Measurements from ENCODE around the gene MRPL12.

Gene MRPL12

DNA sequence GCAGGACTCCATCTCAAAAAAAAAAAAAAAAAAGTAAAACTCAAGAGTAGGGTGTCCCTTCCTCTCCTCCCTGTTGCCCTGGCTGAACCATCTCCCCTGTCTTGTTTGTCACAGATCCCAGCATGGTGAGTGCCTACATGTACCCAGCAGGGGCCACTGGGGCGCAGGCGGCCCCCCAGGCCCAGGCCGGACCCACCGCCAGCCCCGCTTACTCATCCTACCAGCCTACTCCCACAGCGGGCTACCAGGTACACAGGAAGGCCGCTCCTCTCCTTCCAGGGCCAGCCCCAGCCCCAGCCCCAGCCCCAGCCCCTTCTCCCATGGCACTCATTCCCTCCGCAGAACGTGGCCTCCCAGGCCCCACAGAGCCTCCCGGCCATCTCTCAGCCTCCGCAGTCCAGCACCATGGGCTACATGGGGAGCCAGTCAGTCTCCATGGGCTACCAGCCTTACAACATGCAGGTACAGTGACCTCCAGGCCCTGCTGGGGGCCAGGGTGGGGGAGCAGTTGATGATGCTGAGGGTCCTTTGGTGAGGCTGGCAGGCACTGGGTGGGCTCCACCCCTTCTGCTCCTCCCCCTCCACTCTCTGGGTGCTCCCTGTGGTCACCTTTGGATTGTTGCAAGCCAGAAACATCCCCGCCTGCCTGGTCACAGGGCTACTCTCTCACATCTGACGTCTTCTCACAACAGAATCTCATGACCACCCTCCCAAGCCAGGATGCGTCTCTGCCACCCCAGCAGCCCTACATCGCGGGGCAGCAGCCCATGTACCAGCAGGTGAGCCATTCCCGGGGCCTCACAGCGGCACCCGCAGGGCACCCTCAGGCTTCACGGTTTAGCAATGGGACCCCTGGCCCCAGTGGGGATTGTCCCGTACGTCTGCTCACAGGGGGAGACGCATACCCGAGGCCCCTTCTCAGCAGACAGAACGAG, 2.5 kb upstream of the MRPL12 start:
- no peaks in the 10 kb centered on the region for H3K27me3 ChIP-seq
- DNase-seq = no peak
- H3K4me3 ChIP-seq (ENCODE audit: low read depth, low read length) = no peak overlapping the region
- no peaks in the 10 kb centered on the region for H3K9me3 ChIP-seq
- H3K4me1 ChIP-seq = no peaks in the 10 kb centered on the region
- no peak for TF ChIP-seq CTCF (IDR thresholded peaks at IDR 0.05; ENCODE audit: low read depth, low read length)
- H3K36me3 ChIP-seq = peaks cover 59% of the 10 kb centered on the region

DNA sequence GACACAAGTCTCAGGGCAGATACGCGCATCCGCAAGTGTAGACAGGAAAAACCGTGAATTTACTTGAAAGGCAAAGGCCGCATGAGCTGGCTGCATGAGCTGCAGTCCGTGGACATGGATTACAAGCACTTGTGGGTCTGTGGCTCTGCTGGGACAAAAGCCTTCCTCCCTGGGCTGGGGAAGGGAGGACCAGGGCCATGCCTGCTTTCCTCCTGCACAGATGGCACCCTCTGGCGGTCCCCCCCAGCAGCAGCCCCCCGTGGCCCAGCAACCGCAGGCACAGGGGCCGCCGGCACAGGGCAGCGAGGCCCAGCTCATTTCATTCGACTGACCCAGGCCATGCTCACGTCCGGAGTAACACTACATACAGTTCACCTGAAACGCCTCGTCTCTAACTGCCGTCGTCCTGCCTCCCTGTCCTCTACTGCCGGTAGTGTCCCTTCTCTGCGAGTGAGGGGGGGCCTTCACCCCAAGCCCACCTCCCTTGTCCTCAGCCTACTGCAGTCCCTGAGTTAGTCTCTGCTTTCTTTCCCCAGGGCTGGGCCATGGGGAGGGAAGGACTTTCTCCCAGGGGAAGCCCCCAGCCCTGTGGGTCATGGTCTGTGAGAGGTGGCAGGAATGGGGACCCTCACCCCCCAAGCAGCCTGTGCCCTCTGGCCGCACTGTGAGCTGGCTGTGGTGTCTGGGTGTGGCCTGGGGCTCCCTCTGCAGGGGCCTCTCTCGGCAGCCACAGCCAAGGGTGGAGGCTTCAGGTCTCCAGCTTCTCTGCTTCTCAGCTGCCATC, 1.7 kb upstream of the MRPL12 start:
- Histone ChIP-seq H3K27me3 (no peaks in the 10 kb centered on the region), H3K36me3 (peaks cover 59% of the 10 kb centered on the region), H3K9me3 (no peaks in the 10 kb centered on the region), H3K4me3 (ENCODE audit: low read depth, low read length) (peak overlapping the region; percentile 100), H3K4me1 (no peaks in the 10 kb centered on the region)
- DNase-seq = no peak
- TF ChIP-seq CTCF (IDR thresholded peaks at IDR 0.05; ENCODE audit: low read depth, low read length) = peak; percentile 16; the same call in 1 of the 2 replicates

GRCh38 chr17:81703747-81704654, 834 bp downstream of the MRPL12 start:
- no peak for DNase-seq
- Histone ChIP-seq H3K9me3 (no peaks in the 10 kb centered on the region), H3K4me3 (ENCODE audit: low read depth, low read length) (peak overlapping the region; percentile 100), H3K4me1 (no peaks in the 10 kb centered on the region), H3K27me3 (no peaks in the 10 kb centered on the region), H3K36me3 (peaks cover 61% of the 10 kb centered on the region)
- TF ChIP-seq CTCF (IDR thresholded peaks at IDR 0.05; ENCODE audit: low read depth, low read length) = no peak

DNA sequence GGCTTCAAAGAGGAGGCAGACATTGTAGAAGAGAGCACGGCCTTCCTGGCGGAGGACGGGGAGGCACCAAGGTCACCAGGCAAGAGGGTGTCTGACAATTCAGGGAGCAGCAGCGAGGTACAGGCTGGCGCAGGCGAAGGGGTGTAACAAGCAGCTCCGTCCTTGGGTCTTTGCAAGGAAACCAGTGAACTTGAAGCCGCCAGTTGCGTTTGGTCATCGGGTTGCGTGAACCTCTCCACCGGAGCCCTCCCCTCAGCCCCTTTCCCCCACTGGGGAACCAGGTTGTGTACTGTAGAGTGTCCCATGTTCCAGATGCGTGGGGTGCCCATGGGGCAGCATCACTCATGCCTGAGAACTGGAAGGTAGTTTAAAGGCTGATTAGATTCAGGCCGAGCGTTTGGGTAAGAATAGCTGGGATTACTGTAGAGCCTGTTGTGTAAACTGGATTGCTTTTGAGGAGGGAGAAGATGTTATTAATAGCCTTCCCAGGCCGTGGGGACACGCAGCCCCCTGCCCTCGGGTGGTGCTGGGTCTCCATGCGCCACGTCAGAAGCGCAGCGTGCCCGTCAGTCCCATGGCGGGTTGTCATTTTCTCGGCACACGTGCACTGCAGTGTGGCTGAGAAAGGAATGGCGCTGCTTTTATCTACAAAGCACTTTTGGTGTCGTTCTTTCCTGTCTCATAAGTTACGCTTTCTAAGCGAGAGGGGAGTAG, 2.5 kb downstream of the MRPL12 start:
- no peak for DNase-seq
- Histone ChIP-seq H3K4me1 (no peaks in the 10 kb centered on the region; the same call in 1 of the 2 replicates), H3K4me3 (ENCODE audit: low read depth, low read length) (no peak overlapping the region), H3K27me3 (no peaks in the 10 kb centered on the region), H3K9me3 (no peaks in the 10 kb centered on the region), H3K36me3 (peaks cover 60% of the 10 kb centered on the region)
- TF ChIP-seq CTCF (IDR thresholded peaks at IDR 0.05; ENCODE audit: low read depth, low read length) = no peak

GRCh38 chr17:81706232-81706611, 3.1 kb downstream of the MRPL12 start:
- H3K27me3 ChIP-seq = no peaks in the 10 kb centered on the region
- peaks cover 54% of the 10 kb centered on the region for H3K36me3 ChIP-seq
- peaks cover 4% of the 10 kb centered on the region; the same call in 1 of the 2 replicates for H3K4me1 ChIP-seq
- TF ChIP-seq CTCF (IDR thresholded peaks at IDR 0.05; ENCODE audit: low read depth, low read length) = no peak
- no peak for DNase-seq
- H3K4me3 ChIP-seq (ENCODE audit: low read depth, low read length) = no peak overlapping the region
- no peaks in the 10 kb centered on the region for H3K9me3 ChIP-seq
